DND-41 (cell line): ENCODE results near the gene DBF4.
"Not testable (repeated sequence)": the region's sequence is repeated elsewhere in the genome, so short reads cannot be mapped to it uniquely, and the experiment has no call there.

Experiments used
- ATAC-seq: fragments of 200-7000 bp; cut with Tn5 transposase; 3 replicates; pipeline ENCODE4 v1.9.1; 2021; ENCODE audit warnings: low read depth; ENCODE audit not compliant: insufficient read depth
- DNase-seq: peaks from one replicate; pipeline ENCODE4 v3.0.0-alpha.2; 2020
- H2AFZ ChIP-seq: 2 replicates; pipeline ENCODE4 v1.6.0; 2012; ENCODE audit warnings: low read depth, low read length
- H3K27ac ChIP-seq: 2 replicates; pipeline ENCODE4 v1.5.1; 2012; ENCODE audit warnings: low read length, inconsistent platforms
- H3K27me3 ChIP-seq: fragments of 200-600 bp; sonication (generic); 2 replicates; pipeline ENCODE4 v1.6.0; 2012; ENCODE audit warnings: low read length, mild to moderate bottlenecking, inconsistent platforms; ENCODE audit not compliant: insufficient read depth, poor library complexity
- H3K36me3 ChIP-seq: 2 replicates; pipeline ENCODE4 v1.5.1; 2012; ENCODE audit warnings: low read length, inconsistent platforms; ENCODE audit not compliant: insufficient read depth
- H3K4me1 ChIP-seq: 2 replicates; pipeline ENCODE4 v1.5.1; 2012; ENCODE audit warnings: mild to moderate bottlenecking, low read length; ENCODE audit not compliant: insufficient read depth
- H3K4me2 ChIP-seq: 2 replicates; pipeline ENCODE4 v1.6.0; 2012; ENCODE audit warnings: mild to moderate bottlenecking, moderate library complexity, low read length, inconsistent platforms; ENCODE audit not compliant: insufficient read depth
- H3K4me3 ChIP-seq, 2 experiments: fragments of 200-600 bp in 1 of 2; shearing (Covaris generic) in 1 of 2; 2 replicates each; pipeline ENCODE4 v1.5.1; 2012 to 2016; ENCODE audit warnings: inconsistent platforms in 2 of 2, low read length in 2 of 2, mild to moderate bottlenecking in 2 of 2, low read depth in 1 of 2, moderate library complexity in 1 of 2
- H3K79me2 ChIP-seq: 2 replicates; pipeline ENCODE4 v1.6.0; 2012; ENCODE audit warnings: low read length, inconsistent platforms; ENCODE audit not compliant: insufficient read depth
- H3K9ac ChIP-seq: 2 replicates; pipeline ENCODE4 v1.6.0; 2012; ENCODE audit warnings: low read depth, mild to moderate bottlenecking, inconsistent platforms, low read length, moderate library complexity
- H3K9me3 ChIP-seq: 2 replicates; pipeline ENCODE4 v1.5.1; 2012; ENCODE audit warnings: low read length, moderate library complexity, mild to moderate bottlenecking, inconsistent platforms; ENCODE audit not compliant: insufficient read depth, severe bottlenecking
- H4K20me1 ChIP-seq: 2 replicates; pipeline ENCODE4 v1.6.0; 2012; ENCODE audit warnings: low read length; ENCODE audit not compliant: insufficient read depth
- EZH2 ChIP-seq: IDR thresholded peaks from 3 replicates; pipeline ENCODE4 v1.6.1; 2012; ENCODE audit warnings: borderline replicate concordance, low read depth, mild to moderate bottlenecking, moderate library complexity, low read length, inconsistent platforms; ENCODE audit not compliant: severe bottlenecking
- TF ChIP-seq, protein P1 (sequence below): IDR thresholded peaks from 2 replicates; pipeline ENCODE4 v1.5.1; 2012; ENCODE audit warnings: borderline replicate concordance, low read length, moderate library complexity, mild to moderate bottlenecking; ENCODE audit not compliant: poor library complexity, severe bottlenecking; ENCODE audit errors: extremely low read depth

DBF4 gene

DNA sequence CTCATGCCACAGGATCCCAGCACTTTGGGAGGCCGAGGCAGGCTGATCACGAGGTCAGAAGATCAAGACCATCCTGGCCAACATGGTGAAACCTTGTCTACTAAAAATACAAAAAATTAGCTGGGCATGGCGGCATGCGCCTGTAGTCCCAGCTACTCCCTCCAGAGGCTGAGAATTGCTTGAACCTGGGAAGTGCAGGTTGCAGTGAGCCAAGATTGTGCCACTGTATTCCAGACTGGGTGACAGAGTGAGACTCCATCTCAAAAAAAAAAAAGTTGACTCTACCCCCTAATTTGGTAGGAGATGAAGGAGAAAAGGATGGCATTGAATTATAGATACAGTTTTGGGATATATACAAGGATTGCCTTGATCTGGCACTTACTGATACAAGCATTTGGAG lies 32.5 kb downstream of the DBF4 start:
- TF ChIP-seq, protein P1, sequence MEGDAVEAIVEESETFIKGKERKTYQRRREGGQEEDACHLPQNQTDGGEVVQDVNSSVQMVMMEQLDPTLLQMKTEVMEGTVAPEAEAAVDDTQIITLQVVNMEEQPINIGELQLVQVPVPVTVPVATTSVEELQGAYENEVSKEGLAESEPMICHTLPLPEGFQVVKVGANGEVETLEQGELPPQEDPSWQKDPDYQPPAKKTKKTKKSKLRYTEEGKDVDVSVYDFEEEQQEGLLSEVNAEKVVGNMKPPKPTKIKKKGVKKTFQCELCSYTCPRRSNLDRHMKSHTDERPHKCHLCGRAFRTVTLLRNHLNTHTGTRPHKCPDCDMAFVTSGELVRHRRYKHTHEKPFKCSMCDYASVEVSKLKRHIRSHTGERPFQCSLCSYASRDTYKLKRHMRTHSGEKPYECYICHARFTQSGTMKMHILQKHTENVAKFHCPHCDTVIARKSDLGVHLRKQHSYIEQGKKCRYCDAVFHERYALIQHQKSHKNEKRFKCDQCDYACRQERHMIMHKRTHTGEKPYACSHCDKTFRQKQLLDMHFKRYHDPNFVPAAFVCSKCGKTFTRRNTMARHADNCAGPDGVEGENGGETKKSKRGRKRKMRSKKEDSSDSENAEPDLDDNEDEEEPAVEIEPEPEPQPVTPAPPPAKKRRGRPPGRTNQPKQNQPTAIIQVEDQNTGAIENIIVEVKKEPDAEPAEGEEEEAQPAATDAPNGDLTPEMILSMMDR, result peak; percentile 9
- peaks cover 39% of the 10 kb centered on the region for H3K36me3 ChIP-seq
- not testable (repeated sequence) for DNase-seq, H3K9ac ChIP-seq, H3K4me1 ChIP-seq, H3K4me3 ChIP-seq, H3K9me3 ChIP-seq, H3K27ac ChIP-seq, H2AFZ ChIP-seq, H3K4me2 ChIP-seq, H3K79me2 ChIP-seq, H3K27me3 ChIP-seq, H4K20me1 ChIP-seq
- ATAC-seq, result 0 out of 3 replicates have a peak, but pooled peaks have one; percentile 27

DNA sequence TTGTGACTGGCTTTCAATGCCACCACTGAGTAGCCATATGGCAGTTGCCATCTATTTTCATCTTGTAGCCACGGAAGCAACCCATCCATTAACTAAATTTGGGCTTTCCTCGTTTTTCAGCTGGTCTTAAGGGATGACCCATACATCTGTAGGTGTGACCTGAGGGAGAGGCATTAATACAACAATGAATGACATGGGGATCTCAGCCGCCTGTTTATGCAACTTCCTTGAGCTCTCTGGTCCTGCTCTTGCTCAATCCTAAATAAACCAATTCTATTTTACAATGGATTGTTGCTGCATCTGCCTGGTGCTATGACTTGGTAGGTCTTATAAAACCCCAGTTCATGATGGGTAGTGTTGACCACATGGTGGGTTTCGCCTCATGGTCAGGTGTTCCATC lies 35.8 kb downstream of the DBF4 start:
- ATAC-seq, result no peak

DNA sequence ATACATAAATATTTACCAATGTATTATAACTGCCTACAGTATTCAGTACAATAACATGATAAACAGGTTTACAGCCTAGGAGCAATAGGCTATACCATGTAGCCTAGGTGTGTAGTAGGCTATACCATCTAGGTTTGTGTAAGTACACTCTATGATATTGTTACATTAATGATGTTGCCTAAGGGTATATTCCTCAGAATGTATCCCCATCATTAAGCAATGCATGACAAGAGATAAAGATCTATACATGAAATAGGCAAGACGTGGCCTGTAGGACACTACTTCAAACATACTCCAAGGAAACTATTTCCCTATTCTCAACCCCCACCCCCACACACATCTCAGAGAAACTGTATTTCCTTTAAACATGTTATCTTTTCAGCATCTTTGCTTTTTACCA lies 42.4 kb downstream of the DBF4 start:
- H3K4me3 ChIP-seq, result no peak overlapping the region
- H3K36me3 ChIP-seq, result no peaks in the 10 kb centered on the region
- no peak overlapping the region for H3K9ac ChIP-seq
- DNase-seq (no peak), ATAC-seq (no peak)
- H3K27me3 ChIP-seq, result no peaks in the 10 kb centered on the region
- no peaks in the 10 kb centered on the region for H3K4me1 ChIP-seq
- H3K79me2 ChIP-seq, result no peaks in the 10 kb centered on the region
- no peaks in the 10 kb centered on the region for H3K9me3 ChIP-seq
- no peak for TF ChIP-seq EZH2
- TF ChIP-seq, protein P1, result no peak
- no peak overlapping the region for H2AFZ ChIP-seq
- no peak overlapping the region for H3K4me2 ChIP-seq
- no peak overlapping the region for H3K27ac ChIP-seq
- no peaks in the 10 kb centered on the region for H4K20me1 ChIP-seq

More for the DNA sequence above, 35.8 kb downstream of the DBF4 start:
- H3K27me3 ChIP-seq, result no peaks in the 10 kb centered on the region
- TF ChIP-seq, protein P1, result no peak
- no peak for TF ChIP-seq EZH2
- no peak overlapping the region for H3K27ac ChIP-seq
- H2AFZ ChIP-seq, result no peak overlapping the region
- H3K9ac ChIP-seq, result no peak overlapping the region
- H3K79me2 ChIP-seq, result no peaks in the 10 kb centered on the region
- H3K4me3 ChIP-seq, result no peak overlapping the region
- no peaks in the 10 kb centered on the region for H3K4me1 ChIP-seq
- no peak for DNase-seq
- H3K36me3 ChIP-seq, result peaks cover 8% of the 10 kb centered on the region; the same call in 1 of the 2 replicates
- H3K4me2 ChIP-seq, result no peak overlapping the region
- H3K9me3 ChIP-seq, result no peaks in the 10 kb centered on the region
- no peaks in the 10 kb centered on the region for H4K20me1 ChIP-seq

DNA sequence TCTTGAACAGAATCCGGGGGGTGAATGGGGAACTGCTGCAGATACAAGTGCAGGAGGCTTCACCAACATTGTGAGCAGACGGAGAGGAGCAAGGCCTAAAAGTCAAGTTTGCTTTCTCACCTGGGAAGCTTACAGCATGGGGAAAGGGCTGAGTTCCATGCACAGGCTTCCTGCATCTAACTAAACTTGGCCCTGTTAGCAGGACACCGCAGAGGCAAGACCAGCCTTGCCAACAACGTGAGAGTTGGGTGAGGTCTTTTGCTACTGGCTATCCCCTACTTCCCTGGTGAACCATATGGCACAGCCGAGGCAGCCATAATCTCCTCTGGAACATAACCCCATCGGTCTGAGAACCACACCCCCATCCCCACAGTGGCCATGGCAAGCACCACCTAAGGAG lies 43.6 kb downstream of the DBF4 start:
- ATAC-seq (no peak), DNase-seq (no peak)
- Histone ChIP-seq H3K9me3 (no peaks in the 10 kb centered on the region), H3K4me3 (no peak overlapping the region), H3K79me2 (no peaks in the 10 kb centered on the region), H3K9ac (no peak overlapping the region), H3K27me3 (no peaks in the 10 kb centered on the region), H3K27ac (no peak overlapping the region), H3K4me2 (no peak overlapping the region), H3K36me3 (no peaks in the 10 kb centered on the region), H3K4me1 (no peaks in the 10 kb centered on the region), H2AFZ (no peak overlapping the region), H4K20me1 (no peaks in the 10 kb centered on the region)
- TF ChIP-seq, protein P1, result no peak
- no peak for TF ChIP-seq EZH2
